Measurements from ENCODE around the gene OVAAL. TPM values are rescaled to one million over a fixed set of nuclear protein-coding genes. Genes with fewer than 3 reads are reported as not detected.

Gene OVAAL
- total RNA-seq, 1 experiment from 2014 or later = not detected

DNA sequence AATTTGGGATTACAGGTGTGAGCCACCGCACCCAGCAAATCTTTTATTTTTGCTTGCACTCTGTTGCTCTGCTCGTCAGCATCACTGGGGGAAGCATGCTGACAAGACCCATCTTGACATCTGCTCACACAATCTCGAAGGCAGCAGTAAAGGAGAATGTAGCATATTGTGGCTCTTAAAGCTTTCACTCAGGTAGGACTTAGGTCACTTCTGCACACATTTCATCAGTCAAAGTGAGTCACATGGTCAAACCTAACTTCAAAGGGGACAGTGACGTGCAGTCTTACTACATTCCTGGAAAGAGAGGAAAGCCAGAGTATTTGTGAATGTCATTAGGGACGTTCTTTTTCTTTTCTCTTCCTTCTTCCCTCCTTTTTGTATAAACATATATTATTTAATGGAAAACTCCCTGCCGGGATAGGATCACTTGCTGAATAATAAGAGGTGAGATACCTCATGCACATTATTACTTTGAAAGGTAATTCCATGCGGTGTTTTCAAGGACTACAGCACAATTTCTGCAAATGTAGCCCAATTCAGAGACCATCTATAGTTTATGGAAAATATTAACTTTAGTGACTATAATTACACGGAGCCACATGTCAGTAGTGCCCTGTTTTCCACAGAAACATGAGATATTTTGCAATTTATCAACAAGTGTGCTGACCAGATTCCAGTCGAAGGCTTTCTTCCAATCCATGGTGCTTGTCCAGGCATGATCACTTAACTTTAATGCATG, 37.1 kb upstream of the OVAAL start:
- Histone ChIP-seq H3K9me3 (no peaks in the 10 kb centered on the region), H3K27me3 (replicated peaks; ENCODE audit: control insufficient read depth, insufficient read depth, low read length) (no peaks in the 10 kb centered on the region), H3K4me1 (peaks cover 51% of the 10 kb centered on the region), H3K36me3 (ENCODE audit: control insufficient read depth, insufficient read depth, low read length) (no peaks in the 10 kb centered on the region), H3K4me3 (ENCODE audit: low read depth, low read length) (no peak overlapping the region)
- Mint-ChIP-seq H3K27me3 (ENCODE audit: insufficient read depth, unreplicated experiment) (no peaks in the 10 kb centered on the region), H3K36me3 (ENCODE audit: insufficient read depth, unreplicated experiment) (peaks cover 12% of the 10 kb centered on the region), H3K27ac (ENCODE audit: unreplicated experiment) (peak overlapping the region; percentile 70), H3K4me1 (ENCODE audit: low read depth, unreplicated experiment) (peaks cover 68% of the 10 kb centered on the region), H3K9me3 (ENCODE audit: unreplicated experiment) (peaks cover 14% of the 10 kb centered on the region), H3K4me3 (ENCODE audit: unreplicated experiment) (peak overlapping the region; percentile 69)
- TF ChIP-seq, protein P1, sequence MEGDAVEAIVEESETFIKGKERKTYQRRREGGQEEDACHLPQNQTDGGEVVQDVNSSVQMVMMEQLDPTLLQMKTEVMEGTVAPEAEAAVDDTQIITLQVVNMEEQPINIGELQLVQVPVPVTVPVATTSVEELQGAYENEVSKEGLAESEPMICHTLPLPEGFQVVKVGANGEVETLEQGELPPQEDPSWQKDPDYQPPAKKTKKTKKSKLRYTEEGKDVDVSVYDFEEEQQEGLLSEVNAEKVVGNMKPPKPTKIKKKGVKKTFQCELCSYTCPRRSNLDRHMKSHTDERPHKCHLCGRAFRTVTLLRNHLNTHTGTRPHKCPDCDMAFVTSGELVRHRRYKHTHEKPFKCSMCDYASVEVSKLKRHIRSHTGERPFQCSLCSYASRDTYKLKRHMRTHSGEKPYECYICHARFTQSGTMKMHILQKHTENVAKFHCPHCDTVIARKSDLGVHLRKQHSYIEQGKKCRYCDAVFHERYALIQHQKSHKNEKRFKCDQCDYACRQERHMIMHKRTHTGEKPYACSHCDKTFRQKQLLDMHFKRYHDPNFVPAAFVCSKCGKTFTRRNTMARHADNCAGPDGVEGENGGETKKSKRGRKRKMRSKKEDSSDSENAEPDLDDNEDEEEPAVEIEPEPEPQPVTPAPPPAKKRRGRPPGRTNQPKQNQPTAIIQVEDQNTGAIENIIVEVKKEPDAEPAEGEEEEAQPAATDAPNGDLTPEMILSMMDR (IDR thresholded peaks at IDR 0.05; ENCODE audit: insufficient read depth in 1 of 2, low read depth in 1 of 2, low read length in 1 of 2, severe bottlenecking in 1 of 2, unreplicated experiment in 1 of 2) = no peak
- peak; percentile 84 to 87 for DNase-seq
- CTCF ChIA-PET = interaction anchor here (0.5 to 1.0 kb wide), 2 partner anchors 19 to 606 kb away, joined by 3 read pairs; partner anchors contain the start of gene ACBD6
- POLR2A ChIA-PET = interaction anchor here (0.6 to 2.4 kb wide), 7 partner anchors 10 to 587 kb away, joined by 3 to 15 read pairs (median 3); partner anchors contain the start of genes ACBD6 and XPR1
- intact Hi-C loops (cut with micrococcal nuclease; ENCODE audit: unreplicated experiment) = loop anchor here (1.0 to 2.0 kb wide), 2 partner anchors 19 to 111 kb away; partner anchors contain the start of genes ACBD6 and XPR1
- BruUV-seq (replicated peaks) = TSS peak; percentile 91

DNA sequence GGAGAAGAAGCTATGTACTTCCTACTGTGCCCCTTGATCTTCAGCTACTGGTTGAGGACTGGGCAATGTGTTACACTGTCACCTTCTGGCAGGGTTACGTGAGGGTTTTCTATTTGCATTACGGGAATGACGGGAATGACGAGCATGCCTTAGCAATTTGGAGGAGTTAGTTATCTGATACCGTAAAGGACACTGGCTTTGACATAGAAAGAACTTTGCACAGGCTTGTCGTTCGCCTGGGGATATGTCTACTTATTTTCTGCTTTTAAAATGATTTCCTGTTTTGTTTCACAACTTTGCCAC, 36.6 kb upstream of the OVAAL start:
- CTCF ChIA-PET = interaction anchor here (0.5 to 1.0 kb wide), 2 partner anchors 20 to 605 kb away, joined by 3 read pairs; partner anchors contain the start of gene ACBD6
- Mint-ChIP-seq H3K4me1 (ENCODE audit: low read depth, unreplicated experiment) (peaks cover 73% of the 10 kb centered on the region), H3K4me3 (ENCODE audit: unreplicated experiment) (peak overlapping the region; percentile 69), H3K27ac (ENCODE audit: unreplicated experiment) (peak overlapping the region; percentile 70), H3K36me3 (ENCODE audit: insufficient read depth, unreplicated experiment) (peaks cover 12% of the 10 kb centered on the region), H3K9me3 (ENCODE audit: unreplicated experiment) (peaks cover 16% of the 10 kb centered on the region), H3K27me3 (ENCODE audit: insufficient read depth, unreplicated experiment) (no peaks in the 10 kb centered on the region)
- H3K27me3 ChIP-seq (replicated peaks; ENCODE audit: control insufficient read depth, insufficient read depth, low read length) = no peaks in the 10 kb centered on the region
- POLR2A ChIA-PET = interaction anchor here (1.0 to 2.4 kb wide), 6 partner anchors 9 to 351 kb away, joined by 3 to 15 read pairs (median 4); partner anchors contain the start of genes ACBD6 and XPR1
- H3K36me3 ChIP-seq (ENCODE audit: control insufficient read depth, insufficient read depth, low read length) = no peaks in the 10 kb centered on the region
- TF ChIP-seq, protein P1 (IDR thresholded peaks at IDR 0.05; ENCODE audit: insufficient read depth in 1 of 2, low read depth in 1 of 2, low read length in 1 of 2, severe bottlenecking in 1 of 2, unreplicated experiment in 1 of 2) = no peak
- intact Hi-C loops (cut with micrococcal nuclease; ENCODE audit: unreplicated experiment) = no loop called here
- H3K4me3 ChIP-seq (ENCODE audit: low read depth, low read length) = no peak overlapping the region
- no TSS peak for BruUV-seq (replicated peaks)
- no peaks in the 10 kb centered on the region for H3K9me3 ChIP-seq
- DNase-seq = peak; percentile 83 to 89
- peaks cover 56% of the 10 kb centered on the region for H3K4me1 ChIP-seq

- intact Hi-C loops (cut with micrococcal nuclease; ENCODE audit: unreplicated experiment) = no loop called here
- POLR2A ChIA-PET = no interaction called here
Observed at GRCh38 chr1:180524160-180524914, 34.4 kb upstream of the OVAAL start.

More at GRCh38 chr1:180524160-180524914, 34.4 kb upstream of the OVAAL start:
- no peak for DNase-seq
- Histone ChIP-seq H3K36me3 (ENCODE audit: control insufficient read depth, insufficient read depth, low read length) (no peaks in the 10 kb centered on the region), H3K4me1 (peaks cover 66% of the 10 kb centered on the region), H3K4me3 (ENCODE audit: low read depth, low read length) (no peak overlapping the region), H3K9me3 (no peaks in the 10 kb centered on the region), H3K27me3 (replicated peaks; ENCODE audit: control insufficient read depth, insufficient read depth, low read length) (no peaks in the 10 kb centered on the region)
- Mint-ChIP-seq H3K36me3 (ENCODE audit: insufficient read depth, unreplicated experiment) (peaks cover 12% of the 10 kb centered on the region), H3K9me3 (ENCODE audit: unreplicated experiment) (peaks cover 16% of the 10 kb centered on the region), H3K4me3 (ENCODE audit: unreplicated experiment) (no peak overlapping the region), H3K27me3 (ENCODE audit: insufficient read depth, unreplicated experiment) (no peaks in the 10 kb centered on the region), H3K27ac (ENCODE audit: unreplicated experiment) (peak overlapping the region; percentile 70), H3K4me1 (ENCODE audit: low read depth, unreplicated experiment) (peaks cover 74% of the 10 kb centered on the region)
- TF ChIP-seq, protein P1 (IDR thresholded peaks at IDR 0.05; ENCODE audit: insufficient read depth in 1 of 2, low read depth in 1 of 2, low read length in 1 of 2, severe bottlenecking in 1 of 2, unreplicated experiment in 1 of 2) = no peak
- BruUV-seq (replicated peaks) = no TSS peak
- CTCF ChIA-PET = no interaction called here
